LoVo (cell line): ENCODE measurements around the gene STK10.

Source experiments
- DNase-seq: peaks from one replicate; pipeline ENCODE4 v3.0.0-alpha.2; 2016; ENCODE audit warnings: low spot score

The STK10 gene

GRCh38 chr5:172086194-172086975, 101.6 kb downstream of the STK10 start:
- no peak for DNase-seq

DNA sequence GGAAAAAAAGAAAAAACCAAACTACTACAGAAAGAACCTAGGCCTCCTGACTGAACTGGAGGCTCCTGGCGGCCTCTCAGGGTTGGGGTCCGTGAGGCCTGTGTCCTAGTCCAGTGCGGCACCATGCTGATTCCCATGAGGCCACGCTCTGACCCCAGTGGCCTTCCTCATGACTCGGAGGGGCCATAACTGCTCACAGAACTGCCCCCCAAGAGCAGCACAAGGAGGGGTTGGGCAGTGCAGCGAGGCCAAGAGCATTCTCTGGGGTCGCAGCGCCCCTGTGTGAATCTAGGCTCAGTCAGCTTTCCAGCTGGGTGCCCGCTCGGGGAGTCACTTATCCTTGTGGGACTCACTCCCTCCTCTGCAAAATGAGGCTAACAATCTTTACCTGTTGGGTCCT, 102.3 kb downstream of the STK10 start:
- DNase-seq = no peak

- no peak for DNase-seq
Observed at GRCh38 chr5:172082180-172082579, 105.8 kb downstream of the STK10 start.

DNA sequence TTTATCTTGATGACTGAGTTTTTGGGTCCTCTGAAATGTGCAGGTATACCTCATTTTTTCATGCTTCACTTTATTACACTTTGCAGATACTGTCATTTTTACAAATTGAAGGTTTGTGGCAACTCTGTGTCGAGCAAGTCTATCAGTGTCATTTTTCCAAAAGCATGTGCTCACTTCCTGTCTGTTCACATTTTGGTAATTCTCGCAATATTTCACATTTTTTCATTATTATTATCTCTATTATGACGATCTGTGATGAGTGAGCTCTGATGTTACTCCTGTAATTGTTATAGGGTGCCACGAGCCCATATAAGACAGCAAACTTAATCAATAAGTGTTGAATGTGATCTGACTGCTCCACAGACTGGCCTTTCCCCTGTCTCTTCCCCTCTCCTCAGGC, 108.1 kb downstream of the STK10 start:
- no peak for DNase-seq

- DNase-seq = no peak
Observed at GRCh38 chr5:172078726-172079345, 109.2 kb downstream of the STK10 start.

DNA sequence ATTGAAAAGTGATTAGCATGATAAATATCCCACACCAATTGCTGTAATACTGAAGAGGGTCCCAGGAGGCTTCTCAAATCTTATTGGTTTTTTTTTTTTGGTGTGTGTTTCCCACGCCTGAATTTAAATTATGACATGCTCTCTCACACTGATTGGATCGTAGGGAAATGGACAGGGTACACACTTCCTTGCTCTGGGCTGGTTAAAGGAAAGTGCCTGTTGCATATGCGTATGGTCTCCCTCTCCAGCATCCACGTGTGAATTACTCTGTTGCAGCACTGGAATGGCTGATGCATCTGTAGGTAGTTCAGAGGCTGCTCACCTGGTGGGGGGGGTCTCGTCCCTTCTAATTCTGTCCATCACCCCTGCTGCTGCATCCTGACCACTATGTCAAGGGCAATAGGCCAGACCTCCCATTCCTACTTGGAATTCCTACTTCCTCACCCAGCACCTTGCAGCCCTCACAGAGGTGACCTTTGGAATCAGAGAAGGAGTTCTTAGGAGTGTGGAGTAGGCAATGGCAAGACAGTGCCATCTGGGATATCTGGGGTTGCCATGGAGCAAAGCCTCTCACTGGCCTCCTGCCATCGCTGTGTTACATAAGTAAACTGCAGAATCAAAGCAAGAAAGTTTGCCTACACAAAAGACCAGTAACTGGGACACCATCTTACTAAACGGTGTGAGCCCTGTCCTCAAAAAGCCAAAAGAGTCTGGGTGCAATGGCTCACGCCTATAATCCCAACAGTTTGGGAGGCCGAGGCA, 110.2 kb downstream of the STK10 start:
- no peak for DNase-seq

- no peak for DNase-seq
Observed at GRCh38 chr5:172076761-172077244, 111.2 kb downstream of the STK10 start.

- DNase-seq = no peak
Observed at GRCh38 chr5:172075656-172076055, 112.4 kb downstream of the STK10 start.

- DNase-seq = no peak
Observed at GRCh38 chr5:172074896-172075295, 113.1 kb downstream of the STK10 start.

DNA sequence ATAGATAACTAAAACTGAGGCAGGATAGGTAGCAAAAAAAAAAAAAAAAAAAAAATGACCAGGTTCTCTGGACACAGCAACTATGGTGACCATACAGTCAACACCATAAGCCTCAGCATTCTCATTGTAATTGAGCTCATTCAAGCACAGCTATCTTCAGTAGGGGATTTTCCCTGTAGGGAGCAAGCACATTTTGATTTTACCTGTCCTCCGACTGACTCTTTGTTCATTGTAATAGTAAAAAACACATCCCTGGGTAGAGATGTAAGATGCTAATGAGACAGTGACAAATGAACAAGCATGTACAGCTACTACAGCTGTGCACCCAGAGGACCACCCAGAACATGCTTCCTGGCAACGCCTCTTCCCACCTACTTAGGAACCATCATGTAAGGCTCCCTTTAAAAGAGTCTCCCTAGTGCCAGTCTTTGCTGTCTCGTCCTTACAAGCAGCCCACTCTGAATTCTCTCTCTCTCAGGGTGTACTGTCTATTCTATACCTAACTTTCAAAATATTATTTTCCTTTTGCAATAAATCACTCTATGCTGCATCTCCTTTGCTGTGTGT, 116.6 kb downstream of the STK10 start:
- DNase-seq = no peak

DNA sequence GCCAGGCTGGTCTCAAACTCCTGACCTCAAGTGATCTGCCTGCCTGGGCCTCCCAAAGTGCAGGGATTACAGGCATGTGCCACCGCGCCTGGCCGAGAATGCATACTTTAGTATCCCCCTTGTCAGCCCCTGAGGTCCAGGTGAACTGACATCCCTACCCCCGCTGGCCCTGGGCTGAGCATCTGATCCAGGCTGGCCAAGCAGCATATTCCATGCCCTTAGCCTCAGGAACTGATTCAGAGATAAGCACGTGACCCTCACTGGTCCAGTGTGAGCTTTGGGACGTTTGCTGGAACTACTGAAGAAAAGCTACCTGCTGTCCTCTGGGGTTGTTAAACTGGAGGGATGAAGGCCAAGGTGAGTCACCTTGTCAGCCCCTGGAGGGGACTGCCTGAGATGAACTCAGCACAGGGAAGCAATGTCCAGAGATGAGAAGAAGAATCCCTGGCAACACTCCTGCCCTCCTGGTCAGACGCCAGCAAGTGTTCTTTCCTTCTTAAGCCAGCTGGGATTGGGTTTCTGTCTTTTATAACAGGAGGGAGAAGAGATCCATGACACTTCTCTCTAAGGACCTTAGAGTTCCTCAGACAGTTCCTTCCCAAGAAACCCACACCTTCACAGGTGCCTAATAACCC, 122.5 kb downstream of the STK10 start:
- no peak for DNase-seq

DNA sequence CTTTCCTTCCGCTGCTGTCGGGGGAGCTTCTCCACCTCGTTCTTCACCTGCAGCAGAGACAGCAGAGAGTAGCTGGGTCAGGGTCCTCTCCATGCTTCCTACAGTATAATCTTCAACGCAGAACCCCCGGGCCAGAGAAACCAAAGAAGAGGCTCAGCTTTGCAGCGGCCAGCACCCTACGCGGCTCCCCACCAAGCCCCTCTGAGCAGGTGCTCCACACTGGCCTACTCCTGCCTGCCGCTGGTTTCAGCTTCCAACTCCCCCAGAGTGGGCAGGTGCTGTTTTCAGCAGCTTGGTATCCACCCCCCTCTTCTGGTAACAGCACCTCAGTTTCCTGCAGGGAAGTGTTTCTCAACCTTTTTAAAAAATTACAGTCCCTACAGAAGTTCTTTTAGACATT, 123.3 kb downstream of the STK10 start:
- DNase-seq = no peak

GRCh38 chr5:172064358-172064757, 123.7 kb downstream of the STK10 start:
- no peak for DNase-seq

DNA sequence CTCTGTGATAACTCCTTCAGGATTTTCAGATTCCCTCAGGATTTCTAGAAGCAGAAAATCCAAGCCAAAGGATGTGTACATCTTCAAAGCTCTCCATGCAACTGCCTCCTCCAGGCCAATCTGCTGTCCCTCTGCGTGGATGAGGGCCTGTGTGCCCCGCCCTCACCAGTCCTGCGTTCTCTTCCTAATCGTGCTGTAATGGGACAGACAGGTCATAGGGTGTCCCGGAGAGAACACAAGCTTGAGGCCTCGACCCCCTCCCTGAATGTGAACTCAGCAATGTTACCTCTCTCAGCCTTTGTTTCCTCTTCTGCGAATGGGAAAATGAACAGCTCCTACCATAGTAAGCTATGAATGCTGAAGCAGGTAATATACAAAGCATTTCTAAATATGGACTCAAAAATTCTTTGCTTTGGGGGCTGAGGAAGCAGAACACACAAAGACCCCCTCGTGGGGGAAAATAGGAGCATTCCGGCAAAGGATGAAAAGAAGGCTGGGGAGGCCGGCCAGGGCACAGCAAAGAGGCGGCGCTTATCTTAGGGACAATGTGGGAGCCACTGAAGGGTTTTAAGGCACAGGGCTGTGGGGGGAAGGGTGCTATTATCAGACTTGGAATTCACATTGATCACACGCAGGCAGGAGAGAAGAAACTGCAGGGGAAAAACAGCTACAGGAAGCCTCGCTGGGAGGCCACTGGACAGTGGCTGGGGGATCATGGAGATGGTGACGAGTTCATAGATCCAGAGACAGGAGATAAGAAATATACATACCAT, 124.4 kb downstream of the STK10 start:
- no peak for DNase-seq

DNA sequence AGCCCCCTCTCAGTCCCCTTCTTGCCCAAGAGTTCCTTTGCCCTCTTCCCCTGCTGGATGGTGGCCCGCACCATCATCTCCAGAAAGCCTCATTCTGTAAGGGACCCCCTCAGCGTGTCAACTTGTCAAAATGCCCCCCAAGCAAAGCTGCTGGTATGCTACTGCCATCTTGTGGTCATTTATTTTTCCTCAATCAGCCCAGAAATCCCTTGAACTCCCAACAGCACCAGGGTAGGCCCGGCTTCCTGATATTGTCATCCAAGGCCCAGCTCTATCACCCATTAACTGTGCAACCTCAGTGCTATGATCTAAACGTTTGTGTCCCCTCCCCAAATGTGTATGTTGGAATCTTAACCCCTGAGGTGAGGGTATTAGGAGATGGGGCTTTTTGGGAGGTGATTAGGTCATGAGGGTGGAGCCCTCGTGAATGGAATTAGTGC, 128.3 kb downstream of the STK10 start:
- DNase-seq = no peak

DNA sequence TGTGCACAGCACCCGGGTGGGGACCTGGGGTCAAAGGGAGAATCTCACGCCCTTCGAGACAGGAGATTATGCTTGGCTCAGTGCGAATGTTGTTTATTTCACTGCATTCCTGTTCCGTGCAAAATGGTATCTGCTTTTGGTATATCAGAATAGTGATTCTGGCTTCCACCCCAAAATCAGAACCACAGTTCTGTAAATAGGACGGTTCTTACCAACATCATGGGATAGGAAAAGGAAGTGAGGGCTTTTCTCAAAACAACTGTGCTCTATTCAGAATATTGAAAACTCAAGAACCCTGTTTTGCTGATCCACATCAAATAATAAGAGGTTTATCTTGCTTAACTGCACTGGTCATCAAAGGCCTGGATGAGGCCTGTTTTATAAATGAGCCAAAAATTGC, 129.9 kb downstream of the STK10 start:
- DNase-seq = no peak

GRCh38 chr5:172055996-172056395, 132.0 kb downstream of the STK10 start:
- no peak for DNase-seq

DNA sequence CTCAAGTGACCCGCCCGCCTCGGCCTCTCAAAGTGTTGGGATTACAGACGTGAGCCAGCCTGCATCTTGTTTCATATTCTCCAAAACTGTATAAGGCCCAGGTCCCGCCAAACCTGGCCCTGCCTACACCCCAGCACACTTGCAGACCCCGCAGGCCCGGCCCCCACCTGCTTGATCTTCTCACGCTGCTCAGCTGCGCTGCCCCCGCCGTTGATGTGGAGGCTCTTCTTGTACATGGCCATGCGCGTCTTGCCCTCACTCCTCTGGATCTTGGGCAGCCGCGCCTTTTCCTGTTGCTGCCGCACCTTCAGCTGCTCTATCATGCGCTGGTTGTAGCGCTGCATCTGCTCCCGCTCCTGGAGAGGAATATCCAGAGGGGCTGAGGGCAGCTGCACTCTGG, 132.6 kb downstream of the STK10 start:
- DNase-seq = no peak

DNA sequence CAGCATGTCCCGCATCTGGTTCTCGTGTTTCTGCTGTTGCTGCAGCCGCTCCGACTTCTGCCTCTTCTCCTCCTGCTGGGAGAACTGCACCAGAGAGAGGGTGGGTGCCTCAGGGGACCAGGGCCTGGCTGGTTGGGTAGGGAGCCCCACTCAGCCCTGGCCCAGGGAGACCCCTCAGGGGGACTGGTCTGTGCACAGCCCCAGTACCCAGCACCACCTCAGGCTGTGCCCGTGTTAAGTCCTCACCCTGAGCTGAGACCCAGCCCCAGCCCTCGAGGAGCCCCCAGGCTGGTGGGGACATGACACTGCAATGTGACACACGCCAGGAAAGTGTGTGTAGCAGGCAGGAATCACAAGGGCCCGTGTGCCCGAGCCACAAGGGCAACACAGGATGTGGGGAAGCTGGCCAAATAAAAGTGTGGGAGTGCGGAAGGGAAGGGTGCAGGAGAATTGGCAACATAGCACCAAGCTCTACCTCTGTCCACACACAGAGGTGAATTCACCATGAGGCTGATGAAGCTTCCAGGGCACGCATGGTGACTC, 133.3 kb downstream of the STK10 start:
- no peak for DNase-seq

GRCh38 chr5:172052450-172053236, 135.4 kb downstream of the STK10 start:
- DNase-seq = no peak
